Bronchial smooth muscle cell (primary cell): Measurements from ENCODE around the gene SLC5A11. TPM values are rescaled to one million over a fixed set of nuclear protein-coding genes. Genes with fewer than 3 reads are reported as not detected.

ENCODE experiments used
- total RNA-seq: library from RNA; depleted of rRNA; stranded (reverse); fragments of >200 nt; gene quantifications from 2 replicates; pipeline ENCODE4 v1.2.1, GENCODE V29; 2014

SLC5A11 gene, protein sequence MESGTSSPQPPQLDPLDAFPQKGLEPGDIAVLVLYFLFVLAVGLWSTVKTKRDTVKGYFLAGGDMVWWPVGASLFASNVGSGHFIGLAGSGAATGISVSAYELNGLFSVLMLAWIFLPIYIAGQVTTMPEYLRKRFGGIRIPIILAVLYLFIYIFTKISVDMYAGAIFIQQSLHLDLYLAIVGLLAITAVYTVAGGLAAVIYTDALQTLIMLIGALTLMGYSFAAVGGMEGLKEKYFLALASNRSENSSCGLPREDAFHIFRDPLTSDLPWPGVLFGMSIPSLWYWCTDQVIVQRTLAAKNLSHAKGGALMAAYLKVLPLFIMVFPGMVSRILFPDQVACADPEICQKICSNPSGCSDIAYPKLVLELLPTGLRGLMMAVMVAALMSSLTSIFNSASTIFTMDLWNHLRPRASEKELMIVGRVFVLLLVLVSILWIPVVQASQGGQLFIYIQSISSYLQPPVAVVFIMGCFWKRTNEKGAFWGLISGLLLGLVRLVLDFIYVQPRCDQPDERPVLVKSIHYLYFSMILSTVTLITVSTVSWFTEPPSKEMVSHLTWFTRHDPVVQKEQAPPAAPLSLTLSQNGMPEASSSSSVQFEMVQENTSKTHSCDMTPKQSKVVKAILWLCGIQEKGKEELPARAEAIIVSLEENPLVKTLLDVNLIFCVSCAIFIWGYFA
- total RNA-seq = not detected in 2 replicates

DNA sequence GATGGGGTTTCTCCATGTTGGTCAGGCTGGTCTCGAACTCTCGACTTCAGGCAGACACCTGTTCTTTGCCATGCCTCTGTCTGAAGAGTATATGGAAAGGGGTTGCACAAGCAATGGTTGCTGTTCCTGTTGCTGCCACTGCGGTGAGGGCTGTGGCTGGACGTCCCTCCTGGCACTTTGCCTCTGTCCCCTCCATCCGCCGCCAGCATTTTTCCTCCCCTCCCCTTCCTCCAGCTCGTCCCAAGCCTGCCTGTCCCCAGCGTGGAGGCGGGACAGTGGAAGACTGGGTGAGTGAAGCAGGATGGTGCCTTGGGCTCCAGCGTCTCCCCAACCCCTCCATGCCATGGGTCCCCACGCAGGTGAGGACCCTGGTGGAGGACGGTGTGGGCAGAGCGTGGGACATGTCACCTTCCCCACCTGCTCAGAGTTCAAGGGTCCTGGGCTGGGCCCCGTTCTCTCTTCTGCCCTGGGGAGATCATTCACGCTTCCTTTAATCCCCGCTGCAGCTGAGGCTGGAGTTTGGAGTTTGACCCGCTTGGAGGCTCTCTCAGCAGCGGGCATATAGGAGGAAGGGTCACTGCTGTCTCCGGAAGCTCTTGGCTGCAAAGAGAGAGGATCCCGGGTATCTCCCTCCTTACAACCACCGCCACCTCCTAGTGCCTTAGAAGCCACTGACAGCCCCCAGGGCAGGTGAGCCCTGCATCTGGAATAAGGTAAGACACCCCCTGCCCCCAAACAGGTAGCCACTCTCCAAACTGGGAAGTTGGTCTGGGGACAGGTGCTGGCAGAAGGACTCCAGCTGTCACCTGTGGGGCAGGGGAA, at the start of gene SLC5A11:
SLC5A11 (plus strand) TSS at position 238 of the 822 bp plus-strand sequence. CDS start 12,681 bp downstream, outside the sequence.

Other genes with a start within 250 kb of the SLC5A11 start
- 33.3 and 37.4 TPM in 2 replicates for gene TNRC6A, start 116.3 kb upstream of the SLC5A11 start, total RNA-seq
- gene ARHGAP17, start 169.4 kb downstream of the SLC5A11 start, total RNA-seq = 23.2 and 24.5 TPM in 2 replicates